IMR-90 (cell line): Measurements from ENCODE around the gene FAM174B. TPM values are rescaled to one million over a fixed set of nuclear protein-coding genes. Genes with fewer than 3 reads are reported as not detected.

Experiments used
- ATAC-seq: fragments of 200-7000 bp; cut with Tn5 transposase; 2 replicates; pipeline ENCODE4 v1.9.1; 2020; ENCODE audit warnings: low read depth, mild to moderate bottlenecking, moderate library complexity
- BruUV-seq: library from RNA; stranded (reverse); fragments of 400-500 nt; replicated peaks from 2 replicates; lab custom pipeline; 2021; lab: Mats Ljungman, UMichigan
- CTCF ChIA-PET: fragments of 300-600 bp; formaldehyde crosslinking; extraction: SDS; loops from one replicate; lab custom pipeline; 2021; ENCODE audit warnings: antibody characterized with exemption; lab: Yijun Ruan, JAX
- POLR2A ChIA-PET: fragments of 300-600 bp; sonication (Branson Sonifier 250); formaldehyde crosslinking; loops from one replicate; lab custom pipeline; 2022; ENCODE audit warnings: antibody characterized with exemption; ENCODE audit not compliant: unreplicated experiment; lab: Charles Lee
- DNase-seq: peaks from one replicate; pipeline ENCODE4 v3.0.0; 2013
- H2AFZ ChIP-seq: replicated peaks from 2 replicates; pipeline ENCODE3; 2013; ENCODE audit warnings: low read length, mild to moderate bottlenecking; ENCODE audit not compliant: poor library complexity
- H2AK5ac ChIP-seq: 2 replicates; pipeline ENCODE4 v1.6.1; 2013; ENCODE audit warnings: low read depth, low read length, inconsistent platforms
- H2AK9ac ChIP-seq: replicated peaks from 2 replicates; pipeline ENCODE3; 2013; ENCODE audit warnings: mild to moderate bottlenecking, low read depth, low read length, moderate library complexity; ENCODE audit not compliant: poor library complexity
- H2BK120ac ChIP-seq: 2 replicates; pipeline ENCODE4 v1.6.1; 2013; ENCODE audit warnings: low read depth, low read length, inconsistent platforms
- H2BK15ac ChIP-seq: 3 replicates; pipeline ENCODE4 v1.6.1; 2013; ENCODE audit warnings: low read depth, low read length, inconsistent platforms
- H2BK20ac ChIP-seq: 2 replicates; pipeline ENCODE4 v1.6.1; 2013; ENCODE audit warnings: low read depth, mild to moderate bottlenecking, inconsistent platforms, low read length, moderate library complexity
- H2BK5ac ChIP-seq: 2 replicates; pipeline ENCODE4 v1.6.1; 2013; ENCODE audit warnings: mild to moderate bottlenecking, low read depth, low read length, inconsistent platforms; ENCODE audit not compliant: poor library complexity, severe bottlenecking
- H3K14ac ChIP-seq: replicated peaks from 2 replicates; pipeline ENCODE4 v1.6.1; 2013; ENCODE audit warnings: low read depth, low read length, inconsistent platforms
- H3K18ac ChIP-seq: 2 replicates; pipeline ENCODE4 v1.6.1; 2013; ENCODE audit warnings: low read depth, low read length, control low read depth
- H3K23ac ChIP-seq: 2 replicates; pipeline ENCODE4 v1.6.1; 2013; ENCODE audit warnings: low read depth, low read length, inconsistent platforms
- H3K27ac ChIP-seq: 2 replicates; pipeline ENCODE4 v1.5.1; 2013; ENCODE audit warnings: mild to moderate bottlenecking, control low read depth, low read length; ENCODE audit not compliant: insufficient read depth
- H3K27me3 ChIP-seq: 2 replicates; pipeline ENCODE4 v1.6.1; 2013; ENCODE audit warnings: low read length; ENCODE audit not compliant: control insufficient read depth, insufficient read depth
- H3K36me3 ChIP-seq: 2 replicates; pipeline ENCODE4 v1.6.1; 2013; ENCODE audit warnings: low read length, mixed read lengths; ENCODE audit not compliant: control insufficient read depth, insufficient read depth
- H3K4ac ChIP-seq: 2 replicates; pipeline ENCODE4 v1.6.1; 2013; ENCODE audit warnings: low read depth, low read length, inconsistent platforms
- H3K4me1 ChIP-seq: 2 replicates; pipeline ENCODE4 v1.6.1; 2013; ENCODE audit warnings: low read length, mixed read lengths; ENCODE audit not compliant: control insufficient read depth, insufficient read depth
- H3K4me2 ChIP-seq: 2 replicates; pipeline ENCODE4 v1.6.1; 2013; ENCODE audit warnings: low read depth, mild to moderate bottlenecking, control low read depth, low read length, moderate library complexity
- H3K4me3 ChIP-seq: 2 replicates; pipeline ENCODE4 v1.5.1; 2013; ENCODE audit warnings: low read depth, mild to moderate bottlenecking, control low read depth, low read length, moderate library complexity; ENCODE audit not compliant: insufficient read depth
- H3K56ac ChIP-seq: 2 replicates; pipeline ENCODE4 v1.6.1; 2013; ENCODE audit warnings: low read length, inconsistent platforms; ENCODE audit not compliant: insufficient read depth; ENCODE audit errors: extremely low read depth
- H3K79me1 ChIP-seq, 2 experiments: 2 replicates each; pipeline ENCODE4 v1.6.1; 2013; ENCODE audit warnings: low read length in 2 of 2, inconsistent platforms in 1 of 2, low read depth in 1 of 2
- H3K9ac ChIP-seq: 2 replicates; pipeline ENCODE4 v1.6.1; 2013; ENCODE audit warnings: low read depth, low read length, control low read depth
- H3K9me1 ChIP-seq: 2 replicates; pipeline ENCODE4 v1.6.1; 2013; ENCODE audit warnings: low read length, inconsistent platforms; ENCODE audit not compliant: insufficient read depth
- H3K9me3 ChIP-seq: 2 replicates; pipeline ENCODE4 v1.6.1; 2013; ENCODE audit warnings: low read length; ENCODE audit not compliant: control insufficient read depth, insufficient read depth
- H4K20me1 ChIP-seq: 2 replicates; pipeline ENCODE4 v1.6.1; 2013; ENCODE audit warnings: low read length, inconsistent platforms; ENCODE audit not compliant: insufficient read depth
- H4K5ac ChIP-seq: 2 replicates; pipeline ENCODE4 v1.6.1; 2013; ENCODE audit warnings: mild to moderate bottlenecking, low read depth, low read length, control low read depth
- H4K8ac ChIP-seq, 2 experiments: 2 replicates each; pipeline ENCODE4 v1.6.1; 2013; ENCODE audit warnings: low read depth in 2 of 2, low read length in 2 of 2, control low read depth in 1 of 2, inconsistent platforms in 1 of 2
- H4K91ac ChIP-seq: 2 replicates; pipeline ENCODE4 v1.6.1; 2013; ENCODE audit warnings: low read depth, low read length, inconsistent platforms; ENCODE audit not compliant: insufficient read depth
- BHLHE40 ChIP-seq: fragments of 150-350 bp; IDR thresholded peaks from 2 replicates; pipeline ENCODE4 v1.6.1; 2016; ENCODE audit warnings: mild to moderate bottlenecking, low read depth, low read length
- CEBPB ChIP-seq: IDR thresholded peaks from 2 replicates; pipeline ENCODE4 v1.6.1; 2012; ENCODE audit warnings: low read depth, low read length, improper control_type of control experiment
- CHD1 ChIP-seq: IDR thresholded peaks from 2 replicates; pipeline ENCODE4 v1.6.1; 2012; ENCODE audit warnings: low read depth, low read length, improper control_type of control experiment
- CTCF ChIP-seq: conservative IDR thresholded peaks from 2 replicates; pipeline ENCODE4 v1.5.1; 2012; ENCODE audit warnings: mild to moderate bottlenecking, low read depth, low read length, improper control_type of control experiment
- ELK1 ChIP-seq: fragments of 150-350 bp; IDR thresholded peaks from 2 replicates; pipeline ENCODE4 v1.6.1; 2016; ENCODE audit warnings: low read depth, mild to moderate bottlenecking, low read length, moderate library complexity, borderline replicate concordance
- FOS ChIP-seq: fragments of 150-350 bp; IDR thresholded peaks from 2 replicates; pipeline ENCODE4 v1.6.1; 2016; ENCODE audit warnings: low read depth, low read length
- MAFK ChIP-seq: IDR thresholded peaks from 2 replicates; pipeline ENCODE4 v1.6.1; 2012; ENCODE audit warnings: low read depth, low read length, improper control_type of control experiment
- MAZ ChIP-seq: IDR thresholded peaks from 2 replicates; pipeline ENCODE4 v1.6.1; 2012; ENCODE audit warnings: low read depth, mild to moderate bottlenecking, low read length, improper control_type of control experiment, moderate library complexity, borderline replicate concordance
- MXI1 ChIP-seq: IDR thresholded peaks from 2 replicates; pipeline ENCODE4 v1.6.1; 2012; ENCODE audit warnings: low read depth, mild to moderate bottlenecking, low read length, moderate library complexity, borderline replicate concordance
- NFE2L2 ChIP-seq: fragments of 150-350 bp; IDR thresholded peaks from 2 replicates; pipeline ENCODE4 v1.6.1; 2016; ENCODE audit warnings: low read depth, mild to moderate bottlenecking, low read length
- POLR2A ChIP-seq: IDR thresholded peaks from 2 replicates; pipeline ENCODE4 v1.6.1; 2012; ENCODE audit warnings: mild to moderate bottlenecking, low read depth, low read length
- RAD21 ChIP-seq: IDR thresholded peaks from 2 replicates; pipeline ENCODE4 v1.6.1; 2012; ENCODE audit warnings: low read length, improper control_type of control experiment
- RCOR1 ChIP-seq: IDR thresholded peaks from 2 replicates; pipeline ENCODE4 v1.6.1; 2012; ENCODE audit warnings: mild to moderate bottlenecking, low read length, improper control_type of control experiment; ENCODE audit not compliant: insufficient replicate concordance
- RFX5 ChIP-seq: IDR thresholded peaks from 2 replicates; pipeline ENCODE4 v1.8.0; 2012; ENCODE audit warnings: low read depth, mild to moderate bottlenecking, low read length, moderate library complexity
- SMC3 ChIP-seq: fragments of 150-350 bp; IDR thresholded peaks from 2 replicates; pipeline ENCODE4 v1.6.1; 2016; ENCODE audit warnings: low read depth, mild to moderate bottlenecking, antibody characterized with exemption, low read length, moderate library complexity
- WGBS, 2 experiments: methylation state at CpG; one replicate each; pipeline versions ENCODE4 v1.1.5 to v1.1.7; 2013; ENCODE audit warnings: missing lambda C conversion rate in 2 of 2; ENCODE audit not compliant: insufficient read length in 1 of 2; ENCODE audit errors: extremely low coverage in 2 of 2; 5-methylcytosine and 5-hydroxymethylcytosine counted together
- dilution Hi-C: fragments of 300-500 bp; cut with HindIII; formaldehyde crosslinking; loops from one replicate; pipeline ENCODE4 v1.14.3; 2018; ENCODE audit warnings: low sequenced_read_pairs; ENCODE audit not compliant: unreplicated experiment
- in situ Hi-C: fragments of 300-500 bp; cut with MboI; formaldehyde crosslinking; loops from 3 replicates; pipeline ENCODE4 v1.14.3; 2019; ENCODE audit warnings: low sequenced_read_pairs, inconsistent platforms, mixed read lengths
- intact Hi-C: fragments of 100-400 bp; cut with micrococcal nuclease; formaldehyde crosslinking; loops from 2 replicates; pipeline ENCODE4 v1.10.0; 2022
- polyA plus RNA-seq, 3 experiments: library from polyadenylated mRNA; depleted of rRNA; stranded (reverse); fragments of >200 nt; gene quantifications; 2 replicates each; pipeline ENCODE4 v1.2.3, GENCODE V29; 2012; ENCODE audit warnings: low replicate concordance in 1 of 3
- total RNA-seq: library from RNA; depleted of rRNA; stranded (reverse); fragments of >200 nt; gene quantifications from 2 replicates; pipeline ENCODE4 v1.2.3, GENCODE V29; 2012
- TF ChIP-seq, protein P1 (sequence below): fragments of 150-350 bp; IDR thresholded peaks from 2 replicates; pipeline ENCODE4 v1.6.1; 2017; ENCODE audit warnings: mild to moderate bottlenecking, antibody characterized with exemption, low read length, low read depth

Gene FAM174B
- total and polyA plus RNA-seq, 2 of the 4 experiments (the other 2 are of a cell fraction): 0.18 to 0.56 TPM

GRCh38 chr15:92638291-92638708 is 17.3 kb downstream of the FAM174B start:
- H3K9me3 ChIP-seq: no peaks in the 10 kb centered on the region
- peaks cover 8% of the 10 kb centered on the region; the same call in 1 of the 2 replicates for H3K4me1 ChIP-seq
- no peaks in the 10 kb centered on the region; the same call in 1 of the 2 replicates for H3K27me3 ChIP-seq
- ChIA-PET POLR2A (no interaction called here), CTCF (no interaction called here)
- H3K4me3 ChIP-seq: no peak overlapping the region
- no peaks in the 10 kb centered on the region for H3K79me1 ChIP-seq
- no peak overlapping the region for H2AK9ac ChIP-seq
- TF ChIP-seq CEBPB (no peak), RCOR1 (no peak), FOS (no peak), POLR2A (no peak), RAD21 (no peak), NFE2L2 (no peak), CHD1 (no peak), BHLHE40 (no peak), CTCF (no peak), SMC3 (no peak), MAFK (no peak), RFX5 (no peak), MAZ (no peak), MXI1 (no peak), ELK1 (no peak)
- TF ChIP-seq, protein P1, sequence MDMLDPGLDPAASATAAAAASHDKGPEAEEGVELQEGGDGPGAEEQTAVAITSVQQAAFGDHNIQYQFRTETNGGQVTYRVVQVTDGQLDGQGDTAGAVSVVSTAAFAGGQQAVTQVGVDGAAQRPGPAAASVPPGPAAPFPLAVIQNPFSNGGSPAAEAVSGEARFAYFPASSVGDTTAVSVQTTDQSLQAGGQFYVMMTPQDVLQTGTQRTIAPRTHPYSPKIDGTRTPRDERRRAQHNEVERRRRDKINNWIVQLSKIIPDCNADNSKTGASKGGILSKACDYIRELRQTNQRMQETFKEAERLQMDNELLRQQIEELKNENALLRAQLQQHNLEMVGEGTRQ: no peak
- no peak overlapping the region for H3K14ac ChIP-seq
- H3K4ac ChIP-seq: no peak overlapping the region
- no peak overlapping the region for H4K5ac ChIP-seq
- DNase-seq (peak; percentile 20), ATAC-seq (peak; percentile 76)
- no peak overlapping the region for H2AFZ ChIP-seq
- no peak overlapping the region for H3K56ac ChIP-seq
- no peaks in the 10 kb centered on the region for H3K36me3 ChIP-seq
- H4K91ac ChIP-seq: no peak overlapping the region
- H2BK15ac ChIP-seq: no peak overlapping the region
- H3K9me1 ChIP-seq: no peaks in the 10 kb centered on the region
- no peak overlapping the region for H2BK20ac ChIP-seq
- WGBS, 2 experiments: 21% methylated on average over 3 of the region's 9 CpGs; no CpG with 5 or more reads in 1 of the 2 experiments
- intact Hi-C loops (no loop called here), dilution Hi-C loops (no loop called here), in situ Hi-C loops (no loop called here)
- no peak overlapping the region for H2AK5ac ChIP-seq
- BruUV-seq: no TSS peak
- H3K27ac ChIP-seq: peak overlapping the region; percentile 76; the same call in 1 of the 2 replicates
- H3K23ac ChIP-seq: no peak overlapping the region
- no peak overlapping the region; the same call in 1 of the 2 replicates for H3K18ac ChIP-seq
- H3K9ac ChIP-seq: no peak overlapping the region
- H3K4me2 ChIP-seq: peak overlapping the region; percentile 30; the same call in 1 of the 2 replicates
- H4K8ac ChIP-seq: no peak overlapping the region
- H2BK120ac ChIP-seq: no peak overlapping the region
- H2BK5ac ChIP-seq: no peak overlapping the region
- no peaks in the 10 kb centered on the region for H4K20me1 ChIP-seq
